Ishikawa (cell line): Measurements from ENCODE around the gene COQ4.

ENCODE experiments used
- CEBPB ChIP-seq: IDR thresholded peaks from 2 replicates; pipeline ENCODE4 v1.6.1; 2012
- FOXM1 ChIP-seq: IDR thresholded peaks from 2 replicates; pipeline ENCODE4 v1.6.1; 2012; ENCODE audit warnings: low read depth, borderline replicate concordance
- NFIC ChIP-seq: IDR thresholded peaks from 2 replicates; pipeline ENCODE4 v1.6.1; 2012

DNA sequence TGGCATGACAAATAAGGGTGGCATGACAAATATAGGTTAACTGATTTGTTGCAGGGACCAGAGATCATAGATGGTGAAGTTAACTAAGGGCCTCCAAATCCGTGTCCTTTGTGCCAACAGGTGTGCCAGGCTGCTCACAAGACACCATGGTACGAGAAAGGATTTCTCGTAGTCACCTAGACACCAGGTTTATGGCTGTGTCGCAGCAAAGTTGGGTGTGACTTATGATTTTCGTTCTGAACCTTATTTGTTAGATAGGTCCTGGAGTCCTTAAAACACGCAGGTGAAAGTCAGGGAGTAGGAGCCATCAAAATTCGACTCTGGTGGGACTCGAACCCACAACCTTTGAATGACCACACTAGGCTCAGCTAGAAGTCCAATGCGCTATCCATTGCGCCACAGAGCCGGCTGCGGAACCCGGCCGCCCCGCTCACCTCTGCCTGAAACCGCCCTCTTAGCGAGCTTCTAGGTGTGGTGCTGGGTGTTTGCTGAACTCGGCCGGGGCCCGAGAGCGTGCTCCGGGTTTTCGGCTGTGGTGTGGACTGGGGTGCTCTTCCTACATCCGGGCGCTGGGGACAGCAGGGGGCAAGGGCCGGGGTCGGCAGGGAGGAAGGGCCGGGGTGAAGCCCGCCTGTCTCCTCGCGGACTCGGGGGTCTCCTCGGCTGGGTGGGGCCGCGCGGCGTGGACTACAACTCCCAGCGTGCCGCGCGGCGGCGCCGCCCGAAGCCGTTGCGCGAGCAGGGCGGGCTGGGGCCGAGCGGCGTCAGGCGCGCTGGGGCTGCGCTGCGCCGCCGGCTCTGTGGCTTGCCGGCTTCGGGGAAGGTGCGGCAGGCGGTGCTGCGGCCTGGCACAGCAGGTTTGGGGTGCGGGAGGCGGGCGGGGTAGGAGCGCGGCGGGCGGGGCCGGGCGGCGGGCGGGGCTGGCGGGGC is 17.4 kb downstream of the COQ4 start, which contains the start of gene SLC27A4:
- TF ChIP-seq CEBPB (peak; percentile 76), FOXM1 (no peak), NFIC (no peak)
